GM19324 (cell line): ENCODE data around the gene ABHD1.
"Not testable (repeated sequence)": the region's sequence is repeated elsewhere in the genome, so short reads cannot be mapped to it uniquely, and the experiment has no call there.

ENCODE experiments used
- ATAC-seq: cut with Tn5 transposase; IDR thresholded peaks from one replicate; pipeline ENCODE4 v1.9.1; 2021; ENCODE audit warnings: mild to moderate bottlenecking, moderate library complexity; ENCODE audit not compliant: unreplicated experiment, low FRiP score

The ABHD1 gene

DNA sequence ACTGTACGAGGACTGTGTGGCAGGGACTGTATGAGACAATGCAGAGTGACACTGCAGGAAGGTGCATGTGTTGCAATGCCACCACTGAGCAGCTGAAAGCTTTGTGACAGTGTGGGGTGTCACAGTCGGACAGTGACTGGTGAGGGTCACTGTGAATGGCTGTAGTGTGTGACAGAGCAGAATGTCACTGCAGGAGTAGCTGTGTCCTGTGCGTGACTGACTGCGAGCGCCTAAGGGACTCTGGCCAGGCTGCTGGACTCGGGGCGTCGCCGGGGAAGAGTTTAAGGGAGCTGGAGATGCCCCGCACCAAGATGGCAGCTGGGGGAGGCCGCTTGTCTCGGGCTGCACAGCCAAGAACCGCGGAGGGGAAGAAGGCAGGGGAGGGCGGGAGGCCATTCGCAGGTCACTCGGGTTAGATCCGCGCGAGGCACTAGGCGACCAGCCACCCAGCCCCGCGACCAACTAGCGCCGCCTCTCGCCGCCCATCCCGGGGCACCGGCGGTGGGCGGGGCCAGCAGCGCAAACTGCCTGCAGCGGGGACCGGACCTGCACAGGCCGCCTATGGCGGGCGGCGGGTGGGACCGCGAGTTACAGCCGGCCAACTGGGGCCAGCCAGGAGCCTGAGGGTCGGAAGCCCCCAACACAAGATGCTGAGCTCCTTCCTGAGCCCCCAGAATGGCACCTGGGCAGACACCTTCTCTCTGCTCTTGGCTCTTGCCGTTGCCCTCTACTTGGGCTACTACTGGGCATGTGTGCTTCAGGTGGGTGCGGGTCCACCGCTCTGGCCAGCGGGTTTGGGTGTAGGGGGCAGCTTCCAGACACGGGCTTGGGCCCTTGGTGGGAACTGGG lies at the start of gene ABHD1:
TSS of gene ABHD1 (plus strand) at position 514 of the 849 bp plus-strand sequence. CDS start at position 648, 134 bp downstream.
- no peak for ATAC-seq

- ATAC-seq, result no peak
These were observed 48.7 kb upstream of the ABHD1 start for GRCh38 chr2:27074738-27075565.

DNA sequence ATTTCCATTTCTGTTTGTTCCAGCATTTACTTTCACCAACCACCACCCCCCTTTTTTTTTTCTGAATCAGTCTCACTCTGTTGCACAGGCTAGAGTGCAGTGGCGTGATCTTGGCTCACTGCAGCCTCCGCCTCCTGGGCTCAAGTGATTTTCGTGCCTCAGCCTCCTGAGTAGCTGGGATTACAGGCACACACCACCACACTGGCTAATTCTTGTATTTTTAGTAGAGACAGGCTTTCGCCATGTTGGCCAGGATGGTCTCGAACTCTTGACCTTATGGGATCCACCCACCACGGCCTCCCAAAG lies 48.1 kb upstream of the ABHD1 start:
- not testable (repeated sequence) for ATAC-seq

DNA sequence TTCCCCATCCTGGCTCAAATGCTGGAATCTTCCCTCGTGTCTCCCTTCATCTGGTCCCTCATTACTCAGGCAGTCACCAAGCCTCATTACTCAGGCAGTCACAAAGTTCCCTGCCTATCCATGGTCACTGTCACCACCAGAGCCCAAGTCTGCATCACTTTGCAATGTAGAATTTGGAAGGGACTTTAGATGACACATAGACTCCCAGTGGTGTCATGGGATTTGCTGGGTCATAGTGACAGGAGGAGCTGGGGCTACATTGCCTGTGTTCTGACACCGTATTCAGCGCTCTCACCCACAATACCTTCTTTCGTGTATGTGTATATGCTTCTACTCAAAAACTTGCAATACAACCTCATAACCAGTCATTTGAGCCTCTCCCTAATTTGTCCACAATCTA lies 47.3 kb upstream of the ABHD1 start:
- no peak for ATAC-seq

DNA sequence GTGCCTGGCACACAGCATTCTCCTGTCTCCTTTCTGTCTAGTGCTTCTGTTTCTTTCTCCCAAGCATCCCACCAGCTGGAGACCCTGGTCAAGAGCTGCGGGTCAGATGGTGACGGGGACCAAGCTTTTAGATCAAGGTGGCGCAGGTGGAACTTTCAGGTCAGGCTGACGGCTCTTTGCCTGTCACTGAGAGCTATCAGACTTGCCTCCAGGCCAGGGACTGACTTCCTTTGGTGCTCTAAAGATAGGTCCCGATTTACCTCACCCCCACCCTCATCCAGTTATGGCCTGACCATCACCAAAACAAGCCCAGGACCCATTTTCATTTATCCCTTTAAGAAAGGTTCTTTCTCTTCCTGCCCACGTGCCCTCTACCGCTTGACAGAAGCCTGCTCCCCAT lies 46.4 kb upstream of the ABHD1 start:
- ATAC-seq, result no peak

DNA sequence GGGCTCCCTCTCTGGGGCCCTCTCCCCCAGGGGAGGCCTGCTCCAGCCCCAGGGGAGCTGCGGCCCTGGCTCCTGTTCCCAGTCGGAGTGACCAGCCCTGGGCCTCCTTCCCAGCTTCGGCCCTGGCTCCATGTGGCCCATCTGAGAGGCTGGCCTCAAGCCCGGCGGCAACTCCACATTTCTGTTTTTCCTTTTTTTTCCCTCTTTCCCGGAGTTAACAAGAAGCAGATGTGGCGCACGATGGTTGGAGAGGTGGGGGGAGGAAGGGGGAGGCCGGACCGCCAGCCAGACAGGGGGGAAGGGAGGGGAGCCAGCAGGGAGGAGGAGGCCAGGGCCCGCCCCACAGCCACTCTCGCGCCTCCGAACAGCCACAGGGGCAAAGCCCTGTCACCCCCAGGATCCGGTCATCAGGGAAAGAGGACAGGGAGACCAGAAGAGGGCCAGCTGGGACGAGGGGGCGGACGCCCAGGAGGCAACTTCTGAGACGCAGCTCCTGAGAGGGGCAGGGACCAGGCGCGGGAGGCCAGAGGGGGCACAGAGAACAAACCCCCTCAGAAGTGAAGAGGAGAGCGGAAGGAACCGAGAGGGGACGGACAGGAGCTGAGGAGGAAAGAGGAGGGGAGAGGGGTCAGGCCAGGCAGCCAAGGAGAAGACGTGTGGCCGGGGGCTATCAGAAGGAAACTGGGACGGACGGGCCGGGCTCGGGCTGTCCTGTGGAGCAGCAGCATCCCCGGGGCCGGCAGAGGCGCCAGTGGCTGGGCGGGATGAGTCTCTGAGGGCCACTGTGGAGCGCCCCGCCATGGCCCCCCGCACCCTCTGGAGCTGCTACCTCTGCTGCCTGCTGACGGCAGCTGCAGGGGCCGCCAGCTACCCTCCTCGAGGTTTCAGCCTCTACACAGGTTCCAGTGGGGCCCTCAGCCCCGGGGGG lies 45.1 kb upstream of the ABHD1 start, which contains the start of gene EMILIN1:
TSS of gene EMILIN1 (plus strand) at position 349 of the 928 bp plus-strand sequence. CDS start at position 800, 451 bp downstream.
- no peak for ATAC-seq

DNA sequence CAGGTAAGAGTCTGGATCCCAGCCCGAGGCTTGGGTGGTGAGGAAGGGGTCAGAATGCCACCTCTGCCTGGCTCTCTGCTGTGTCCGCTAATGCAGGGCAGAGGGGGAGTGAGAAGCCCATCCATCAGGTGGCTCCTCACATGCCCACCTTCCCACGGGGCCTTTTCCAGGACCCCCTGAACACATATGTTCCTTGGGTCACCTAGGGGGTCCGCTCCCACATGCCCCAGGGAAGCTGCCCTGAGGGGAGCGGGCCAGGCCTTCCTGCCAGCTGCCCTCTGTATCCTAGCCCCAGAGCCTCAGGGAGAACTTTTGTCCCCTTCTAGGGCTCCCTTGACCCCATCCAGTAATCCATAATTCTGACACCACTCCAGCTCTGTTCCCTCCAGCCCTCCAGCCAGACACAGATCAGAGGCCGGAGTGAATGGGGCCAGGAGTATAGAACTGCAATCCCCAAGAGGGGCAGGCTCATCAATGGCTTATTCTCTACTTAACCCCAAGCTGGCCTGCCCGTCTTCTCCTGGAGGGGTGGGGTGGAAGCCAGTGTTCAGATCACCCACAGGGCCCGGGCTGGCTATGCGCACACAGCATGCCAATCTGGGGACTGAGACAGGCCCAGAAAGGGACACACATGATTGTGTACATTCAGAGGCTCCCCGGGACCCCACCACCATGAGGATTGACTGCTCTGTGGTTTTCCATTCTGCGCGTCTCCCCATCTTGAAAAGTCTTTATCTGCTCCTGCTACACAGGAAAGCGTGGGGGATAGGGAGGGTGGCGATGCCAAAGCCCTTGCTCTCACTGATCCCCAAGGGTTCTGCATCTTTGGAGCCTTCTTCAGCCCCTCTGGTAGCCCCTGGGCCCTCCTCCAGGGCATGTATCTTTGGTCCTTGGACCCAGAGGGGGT lies 44.1 kb upstream of the ABHD1 start:
- no peak for ATAC-seq

DNA sequence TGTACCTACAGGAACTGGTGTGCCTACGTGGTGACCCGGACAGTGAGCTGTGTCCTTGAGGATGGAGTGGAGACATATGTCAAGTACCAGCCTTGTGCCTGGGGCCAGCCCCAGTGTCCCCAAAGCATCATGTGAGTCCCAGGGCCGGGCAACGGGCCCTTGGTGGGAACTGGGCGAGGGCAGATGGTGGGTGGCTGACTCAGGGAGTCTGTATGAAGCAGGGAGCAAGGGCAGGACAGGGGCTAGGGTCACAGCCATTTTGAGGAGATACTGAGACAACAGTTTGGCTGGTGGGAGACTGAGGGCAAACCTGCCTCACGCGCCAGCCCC lies 43.5 kb upstream of the ABHD1 start:
- ATAC-seq, result no peak

GRCh38 chr2:27080603-27080936 lies 43.0 kb upstream of the ABHD1 start:
- no peak for ATAC-seq

DNA sequence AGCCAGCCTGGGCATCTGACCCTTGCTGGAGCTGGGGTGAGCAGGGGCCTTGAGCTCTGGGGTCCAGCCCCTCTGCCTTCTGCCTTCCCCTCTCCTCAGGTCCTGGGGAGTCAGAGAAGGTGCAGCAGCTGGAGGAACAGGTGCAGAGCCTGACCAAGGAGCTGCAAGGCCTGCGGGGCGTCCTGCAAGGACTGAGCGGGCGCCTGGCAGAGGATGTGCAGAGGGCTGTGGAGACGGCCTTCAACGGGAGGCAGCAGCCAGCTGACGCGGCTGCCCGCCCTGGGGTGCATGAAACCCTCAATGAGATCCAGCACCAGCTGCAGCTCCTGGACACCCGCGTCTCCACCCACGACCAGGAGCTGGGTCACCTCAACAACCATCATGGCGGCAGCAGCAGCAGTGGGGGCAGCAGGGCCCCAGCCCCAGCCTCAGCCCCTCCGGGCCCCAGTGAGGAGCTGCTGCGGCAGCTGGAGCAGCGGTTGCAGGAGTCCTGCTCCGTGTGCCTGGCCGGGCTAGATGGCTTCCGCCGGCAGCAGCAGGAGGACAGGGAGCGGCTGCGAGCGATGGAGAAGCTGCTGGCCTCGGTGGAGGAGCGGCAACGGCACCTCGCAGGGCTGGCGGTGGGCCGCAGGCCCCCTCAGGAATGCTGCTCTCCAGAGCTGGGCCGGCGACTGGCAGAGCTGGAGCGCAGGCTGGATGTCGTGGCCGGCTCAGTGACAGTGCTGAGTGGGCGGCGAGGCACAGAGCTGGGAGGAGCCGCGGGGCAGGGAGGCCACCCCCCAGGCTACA lies 41.4 kb upstream of the ABHD1 start:
- no peak for ATAC-seq

DNA sequence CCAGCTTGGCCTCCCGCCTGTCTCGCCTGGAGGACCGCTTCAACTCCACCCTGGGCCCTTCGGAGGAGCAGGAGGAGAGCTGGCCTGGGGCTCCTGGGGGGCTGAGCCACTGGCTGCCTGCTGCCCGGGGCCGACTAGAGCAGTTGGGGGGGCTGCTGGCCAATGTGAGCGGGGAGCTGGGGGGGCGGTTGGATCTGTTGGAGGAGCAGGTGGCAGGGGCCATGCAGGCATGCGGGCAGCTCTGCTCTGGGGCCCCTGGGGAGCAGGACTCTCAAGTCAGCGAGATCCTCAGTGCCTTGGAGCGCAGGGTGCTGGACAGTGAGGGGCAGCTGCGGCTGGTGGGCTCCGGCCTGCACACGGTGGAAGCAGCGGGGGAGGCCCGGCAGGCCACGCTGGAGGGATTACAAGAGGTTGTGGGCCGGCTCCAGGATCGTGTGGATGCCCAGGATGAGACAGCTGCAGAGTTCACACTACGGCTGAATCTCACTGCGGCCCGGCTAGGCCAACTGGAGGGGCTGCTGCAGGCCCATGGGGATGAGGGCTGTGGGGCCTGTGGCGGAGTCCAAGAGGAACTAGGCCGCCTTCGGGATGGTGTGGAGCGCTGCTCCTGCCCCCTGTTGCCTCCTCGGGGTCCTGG lies 40.7 kb upstream of the ABHD1 start:
- ATAC-seq, result no peak

DNA sequence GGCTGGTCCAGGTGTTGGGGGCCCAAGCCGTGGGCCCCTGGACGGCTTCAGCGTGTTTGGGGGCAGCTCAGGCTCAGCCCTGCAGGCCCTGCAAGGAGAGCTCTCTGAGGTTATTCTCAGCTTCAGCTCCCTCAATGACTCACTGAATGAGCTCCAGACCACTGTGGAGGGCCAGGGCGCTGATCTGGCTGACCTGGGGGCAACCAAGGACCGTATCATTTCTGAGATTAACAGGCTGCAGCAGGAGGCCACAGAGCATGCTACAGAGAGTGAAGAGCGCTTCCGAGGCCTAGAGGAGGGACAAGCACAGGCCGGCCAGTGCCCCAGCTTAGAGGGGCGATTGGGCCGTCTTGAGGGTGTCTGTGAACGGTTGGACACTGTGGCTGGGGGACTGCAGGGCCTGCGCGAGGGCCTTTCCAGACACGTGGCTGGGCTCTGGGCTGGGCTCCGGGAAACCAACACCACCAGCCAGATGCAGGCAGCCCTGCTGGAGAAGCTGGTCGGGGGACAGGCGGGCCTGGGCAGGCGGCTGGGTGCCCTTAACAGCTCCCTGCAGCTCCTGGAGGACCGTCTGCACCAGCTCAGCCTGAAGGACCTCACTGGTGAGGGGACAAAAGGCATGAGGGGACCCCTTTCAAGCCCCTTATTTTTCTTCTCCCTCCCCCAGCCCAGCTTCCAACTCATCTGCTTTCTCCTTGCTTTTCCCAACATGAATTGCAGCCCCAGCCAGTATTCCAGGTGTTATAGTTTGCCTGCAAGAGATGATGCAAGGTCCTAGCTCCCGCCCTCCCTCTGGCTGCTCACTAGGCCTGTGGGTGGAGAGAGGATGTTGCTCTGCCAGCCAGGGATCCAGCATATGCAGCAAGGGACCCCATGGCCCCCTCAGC lies 40.0 kb upstream of the ABHD1 start:
- ATAC-seq, result no peak

GRCh38 chr2:27084297-27085061 lies 39.1 kb upstream of the ABHD1 start:
- ATAC-seq, result no peak

DNA sequence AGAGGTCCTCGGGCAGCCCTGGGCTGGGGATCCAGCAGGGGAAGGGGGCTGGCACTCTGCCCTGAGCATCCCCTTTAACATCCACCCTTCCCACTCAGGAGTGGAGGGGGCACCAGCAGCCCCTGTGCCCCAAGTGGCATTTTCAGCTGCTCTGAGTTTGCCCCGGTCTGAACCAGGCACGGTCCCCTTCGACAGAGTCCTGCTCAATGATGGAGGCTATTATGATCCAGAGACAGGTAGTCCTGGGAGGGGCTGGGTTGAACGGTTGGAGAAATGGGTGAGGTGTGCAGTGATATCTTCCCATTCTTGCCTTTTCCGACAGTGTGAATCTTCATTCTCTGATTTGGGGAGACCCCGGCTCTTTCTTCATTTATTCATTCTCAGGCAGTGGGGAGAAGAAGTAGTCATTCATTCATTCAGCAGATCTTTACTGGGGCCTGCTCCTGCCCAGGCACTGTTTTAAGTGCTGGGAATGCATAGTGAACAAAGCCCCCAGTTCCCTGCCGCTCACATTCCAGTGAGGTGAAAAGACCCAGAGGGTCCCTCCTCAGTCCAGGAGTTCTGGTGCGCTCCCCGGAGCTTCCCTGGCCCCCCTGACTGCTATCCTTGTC lies 38.4 kb upstream of the ABHD1 start:
- no peak for ATAC-seq

- ATAC-seq, result peak; percentile 3
These were observed 37.9 kb upstream of the ABHD1 start for GRCh38 chr2:27085673-27086089.

- peak; percentile 86 for ATAC-seq
These were observed 37.4 kb upstream of the ABHD1 start for GRCh38 chr2:27086090-27086723.
